ENCODE data around the gene PCNA.
"Not testable (repeated sequence)": the region's sequence is repeated elsewhere in the genome, so short reads cannot be mapped to it uniquely, and the experiment has no call there.

The PCNA gene

GRCh38 chr20:5099909-5100308 is 19.8 kb downstream of the PCNA start:
- in situ Hi-C loops (cut with MboI; ENCODE audit: low sequenced_read_pairs): not testable (repeated sequence)

GRCh38 chr20:5099009-5099408 is 20.7 kb downstream of the PCNA start:
- in situ Hi-C loops (cut with MboI; ENCODE audit: low sequenced_read_pairs): not testable (repeated sequence)

- in situ Hi-C loops (cut with MboI; ENCODE audit: low sequenced_read_pairs): no loop called here
Measured at GRCh38 chr20:5096463-5096862, 23.3 kb downstream of the PCNA start.

- in situ Hi-C loops (cut with MboI; ENCODE audit: low sequenced_read_pairs): no loop called here
Measured at GRCh38 chr20:5095931-5096330, 23.8 kb downstream of the PCNA start.

- in situ Hi-C loops (cut with MboI; ENCODE audit: low sequenced_read_pairs): no loop called here
Measured at GRCh38 chr20:5095454-5095853, 24.3 kb downstream of the PCNA start.

- in situ Hi-C loops (cut with MboI; ENCODE audit: low sequenced_read_pairs): no loop called here
Measured at GRCh38 chr20:5092765-5093339, 26.9 kb downstream of the PCNA start.

GRCh38 chr20:5091902-5092301 is 27.9 kb downstream of the PCNA start:
- in situ Hi-C loops (cut with MboI; ENCODE audit: low sequenced_read_pairs): no loop called here

GRCh38 chr20:5090191-5090590 is 29.6 kb downstream of the PCNA start:
- in situ Hi-C loops (cut with MboI; ENCODE audit: low sequenced_read_pairs): no loop called here

GRCh38 chr20:5088688-5089087 is 31.1 kb downstream of the PCNA start:
- in situ Hi-C loops (cut with MboI; ENCODE audit: low sequenced_read_pairs): no loop called here

GRCh38 chr20:5085380-5085779 is 34.4 kb downstream of the PCNA start:
- in situ Hi-C loops (cut with MboI; ENCODE audit: low sequenced_read_pairs): no loop called here

GRCh38 chr20:5080384-5080877 is 39.3 kb downstream of the PCNA start:
- in situ Hi-C loops (cut with MboI; ENCODE audit: low sequenced_read_pairs): no loop called here

GRCh38 chr20:5078399-5078958 is 41.3 kb downstream of the PCNA start:
- in situ Hi-C loops (cut with MboI; ENCODE audit: low sequenced_read_pairs): no loop called here

- in situ Hi-C loops (cut with MboI; ENCODE audit: low sequenced_read_pairs): no loop called here
Measured at GRCh38 chr20:5077761-5078387, 41.9 kb downstream of the PCNA start.

- in situ Hi-C loops (cut with MboI; ENCODE audit: low sequenced_read_pairs): not testable (repeated sequence)
Measured at GRCh38 chr20:5076913-5077312, 42.8 kb downstream of the PCNA start.

- in situ Hi-C loops (cut with MboI; ENCODE audit: low sequenced_read_pairs): no loop called here
Measured at GRCh38 chr20:5074232-5074674, 45.5 kb downstream of the PCNA start.

GRCh38 chr20:5073660-5074231 is 46.0 kb downstream of the PCNA start:
- in situ Hi-C loops (cut with MboI; ENCODE audit: low sequenced_read_pairs): no loop called here

GRCh38 chr20:5072756-5073659 is 46.8 kb downstream of the PCNA start:
- in situ Hi-C loops (cut with MboI; ENCODE audit: low sequenced_read_pairs): no loop called here

- in situ Hi-C loops (cut with MboI; ENCODE audit: low sequenced_read_pairs): not testable (repeated sequence)
Measured at GRCh38 chr20:5071942-5072341, 47.8 kb downstream of the PCNA start.

- in situ Hi-C loops (cut with MboI; ENCODE audit: low sequenced_read_pairs): no loop called here
Measured at GRCh38 chr20:5070570-5070969, 49.2 kb downstream of the PCNA start.

GRCh38 chr20:5070081-5070480 is 49.7 kb downstream of the PCNA start:
- in situ Hi-C loops (cut with MboI; ENCODE audit: low sequenced_read_pairs): no loop called here
